ENCODE results near the gene DNMT3A. TPM values are rescaled to one million over a fixed set of nuclear protein-coding genes. Genes with fewer than 3 reads are reported as not detected.

DNMT3A gene
- total and polyA plus RNA-seq, 2 experiments from 2014 or later, result 47.2 to 80.4 TPM

DNA sequence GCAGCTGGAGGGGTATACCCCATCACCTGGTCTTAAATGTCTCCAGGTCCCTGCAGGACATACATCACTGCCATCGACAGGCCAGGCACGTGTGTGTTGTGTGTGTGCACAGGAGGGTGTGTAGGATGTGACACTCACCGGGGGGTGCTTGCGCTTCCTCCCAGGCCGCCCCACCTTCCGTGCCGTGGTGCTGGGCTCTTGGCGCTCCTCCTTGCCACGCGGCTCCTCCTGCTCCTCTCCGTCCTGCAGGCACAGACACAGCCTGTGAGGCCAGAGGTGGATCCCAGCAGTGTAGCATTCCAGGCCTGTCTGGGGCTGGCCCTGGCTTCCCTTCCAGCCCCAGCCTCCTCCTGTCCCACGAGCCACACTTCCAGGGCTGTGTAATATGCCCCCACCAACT is 41.7 kb downstream of the DNMT3A start (continued):
- TF ChIP-seq, protein P1, sequence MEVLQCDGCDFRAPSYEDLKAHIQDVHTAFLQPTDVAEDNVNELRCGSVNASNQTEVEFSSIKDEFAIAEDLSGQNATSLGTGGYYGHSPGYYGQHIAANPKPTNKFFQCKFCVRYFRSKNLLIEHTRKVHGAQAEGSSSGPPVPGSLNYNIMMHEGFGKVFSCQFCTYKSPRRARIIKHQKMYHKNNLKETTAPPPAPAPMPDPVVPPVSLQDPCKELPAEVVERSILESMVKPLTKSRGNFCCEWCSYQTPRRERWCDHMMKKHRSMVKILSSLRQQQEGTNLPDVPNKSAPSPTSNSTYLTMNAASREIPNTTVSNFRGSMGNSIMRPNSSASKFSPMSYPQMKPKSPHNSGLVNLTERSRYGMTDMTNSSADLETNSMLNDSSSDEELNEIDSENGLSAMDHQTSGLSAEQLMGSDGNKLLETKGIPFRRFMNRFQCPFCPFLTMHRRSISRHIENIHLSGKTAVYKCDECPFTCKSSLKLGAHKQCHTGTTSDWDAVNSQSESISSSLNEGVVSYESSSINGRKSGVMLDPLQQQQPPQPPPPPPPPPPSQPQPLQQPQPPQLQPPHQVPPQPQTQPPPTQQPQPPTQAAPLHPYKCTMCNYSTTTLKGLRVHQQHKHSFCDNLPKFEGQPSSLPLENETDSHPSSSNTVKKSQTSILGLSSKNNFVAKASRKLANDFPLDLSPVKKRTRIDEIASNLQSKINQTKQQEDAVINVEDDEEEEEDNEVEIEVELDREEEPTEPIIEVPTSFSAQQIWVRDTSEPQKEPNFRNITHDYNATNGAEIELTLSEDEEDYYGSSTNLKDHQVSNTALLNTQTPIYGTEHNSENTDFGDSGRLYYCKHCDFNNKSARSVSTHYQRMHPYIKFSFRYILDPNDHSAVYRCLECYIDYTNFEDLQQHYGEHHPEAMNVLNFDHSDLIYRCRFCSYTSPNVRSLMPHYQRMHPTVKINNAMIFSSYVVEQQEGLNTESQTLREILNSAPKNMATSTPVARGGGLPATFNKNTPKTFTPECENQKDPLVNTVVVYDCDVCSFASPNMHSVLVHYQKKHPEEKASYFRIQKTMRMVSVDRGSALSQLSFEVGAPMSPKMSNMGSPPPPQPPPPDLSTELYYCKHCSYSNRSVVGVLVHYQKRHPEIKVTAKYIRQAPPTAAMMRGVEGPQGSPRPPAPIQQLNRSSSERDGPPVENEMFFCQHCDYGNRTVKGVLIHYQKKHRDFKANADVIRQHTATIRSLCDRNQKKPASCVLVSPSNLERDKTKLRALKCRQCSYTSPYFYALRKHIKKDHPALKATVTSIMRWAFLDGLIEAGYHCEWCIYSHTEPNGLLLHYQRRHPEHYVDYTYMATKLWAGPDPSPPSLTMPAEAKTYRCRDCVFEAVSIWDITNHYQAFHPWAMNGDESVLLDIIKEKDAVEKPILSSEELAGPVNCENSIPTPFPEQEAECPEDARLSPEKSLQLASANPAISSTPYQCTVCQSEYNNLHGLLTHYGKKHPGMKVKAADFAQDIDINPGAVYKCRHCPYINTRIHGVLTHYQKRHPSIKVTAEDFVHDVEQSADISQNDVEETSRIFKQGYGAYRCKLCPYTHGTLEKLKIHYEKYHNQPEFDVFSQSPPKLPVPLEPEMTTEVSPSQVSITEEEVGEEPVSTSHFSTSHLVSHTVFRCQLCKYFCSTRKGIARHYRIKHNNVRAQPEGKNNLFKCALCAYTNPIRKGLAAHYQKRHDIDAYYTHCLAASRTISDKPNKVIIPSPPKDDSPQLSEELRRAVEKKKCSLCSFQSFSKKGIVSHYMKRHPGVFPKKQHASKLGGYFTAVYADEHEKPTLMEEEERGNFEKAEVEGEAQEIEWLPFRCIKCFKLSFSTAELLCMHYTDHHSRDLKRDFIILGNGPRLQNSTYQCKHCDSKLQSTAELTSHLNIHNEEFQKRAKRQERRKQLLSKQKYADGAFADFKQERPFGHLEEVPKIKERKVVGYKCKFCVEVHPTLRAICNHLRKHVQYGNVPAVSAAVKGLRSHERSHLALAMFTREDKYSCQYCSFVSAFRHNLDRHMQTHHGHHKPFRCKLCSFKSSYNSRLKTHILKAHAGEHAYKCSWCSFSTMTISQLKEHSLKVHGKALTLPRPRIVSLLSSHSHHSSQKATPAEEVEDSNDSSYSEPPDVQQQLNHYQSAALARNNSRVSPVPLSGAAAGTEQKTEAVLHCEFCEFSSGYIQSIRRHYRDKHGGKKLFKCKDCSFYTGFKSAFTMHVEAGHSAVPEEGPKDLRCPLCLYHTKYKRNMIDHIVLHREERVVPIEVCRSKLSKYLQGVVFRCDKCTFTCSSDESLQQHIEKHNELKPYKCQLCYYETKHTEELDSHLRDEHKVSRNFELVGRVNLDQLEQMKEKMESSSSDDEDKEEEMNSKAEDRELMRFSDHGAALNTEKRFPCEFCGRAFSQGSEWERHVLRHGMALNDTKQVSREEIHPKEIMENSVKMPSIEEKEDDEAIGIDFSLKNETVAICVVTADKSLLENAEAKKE (CRISPR knock-in tag; IDR thresholded peaks at IDR 0.05), result no peak

DNA sequence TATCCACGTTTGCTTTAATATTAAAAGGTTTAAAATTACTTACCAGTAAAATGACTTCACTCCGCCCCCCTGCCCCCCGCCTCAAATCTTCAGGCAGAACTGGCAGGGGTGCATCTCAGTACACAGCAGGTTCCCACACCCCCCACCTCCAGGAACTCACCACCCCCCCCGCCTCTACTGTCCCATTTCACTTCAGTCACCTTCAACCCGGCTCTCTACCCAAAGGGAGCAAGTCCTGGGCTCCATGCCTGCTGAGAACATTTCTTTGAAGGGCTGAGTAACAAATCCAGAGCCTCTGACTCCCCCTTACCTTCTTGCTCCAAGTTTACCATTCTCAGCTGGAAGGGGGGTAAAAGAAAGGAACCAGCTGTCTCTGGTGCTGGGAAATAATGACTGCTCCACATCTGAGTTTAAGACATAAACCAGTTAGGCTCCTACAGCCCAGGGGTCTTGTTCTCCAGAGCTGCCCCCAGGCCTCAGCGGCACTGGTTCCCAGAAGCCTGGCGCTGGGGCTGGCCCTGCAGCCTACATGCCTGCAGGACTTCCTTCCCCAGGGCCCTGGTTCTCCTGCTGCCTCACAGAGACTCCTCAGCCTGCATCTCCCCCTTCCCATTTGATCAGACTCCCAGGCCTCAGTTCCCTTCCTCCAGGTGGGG is 42.8 kb downstream of the DNMT3A start:
- H3K4me3 Mint-ChIP-seq, result no peak overlapping the region
- no peak overlapping the region for H3K27ac ChIP-seq (ENCODE audit: low read depth)
- no peaks in the 10 kb centered on the region for H4K20me1 ChIP-seq (replicated peaks; ENCODE audit: insufficient read depth)
- no peaks in the 10 kb centered on the region for H3K27me3 ChIP-seq (ENCODE audit: insufficient read depth)
- H3K4me2 ChIP-seq, result no peak overlapping the region
- H3K9me2 ChIP-seq (ENCODE audit: insufficient read depth), result no peaks in the 10 kb centered on the region
- no peak for DNase-seq (ENCODE audit: low spot score)
- H3K4me3 ChIP-seq, result no peak overlapping the region
- no peak overlapping the region for H3K27ac Mint-ChIP-seq
- H3K79me2 ChIP-seq (replicated peaks; ENCODE audit: insufficient read depth), result no peaks in the 10 kb centered on the region
- H2AFZ ChIP-seq, result no peak overlapping the region
- H3K4me1 Mint-ChIP-seq, result peaks cover 33% of the 10 kb centered on the region
- H3K36me3 Mint-ChIP-seq (ENCODE audit: low read depth), result no peaks in the 10 kb centered on the region
- 0 out of 2 replicates have a peak, but pooled peaks cover 2% of the 10 kb centered on the region for H3F3A ChIP-seq (replicated peaks; ENCODE audit: low read depth)
- peak; percentile 12 for ATAC-seq
- peaks cover 13% of the 10 kb centered on the region for H3K4me1 ChIP-seq (ENCODE audit: insufficient read depth)
- H3K36me3 ChIP-seq (ENCODE audit: insufficient read depth), result no peaks in the 10 kb centered on the region
- peaks cover 9% of the 10 kb centered on the region for H3K27me3 Mint-ChIP-seq (ENCODE audit: insufficient read depth, low read depth, poor library complexity)
- no peaks in the 10 kb centered on the region for H3K9me3 Mint-ChIP-seq
- TF ChIP-seq, protein P2, sequence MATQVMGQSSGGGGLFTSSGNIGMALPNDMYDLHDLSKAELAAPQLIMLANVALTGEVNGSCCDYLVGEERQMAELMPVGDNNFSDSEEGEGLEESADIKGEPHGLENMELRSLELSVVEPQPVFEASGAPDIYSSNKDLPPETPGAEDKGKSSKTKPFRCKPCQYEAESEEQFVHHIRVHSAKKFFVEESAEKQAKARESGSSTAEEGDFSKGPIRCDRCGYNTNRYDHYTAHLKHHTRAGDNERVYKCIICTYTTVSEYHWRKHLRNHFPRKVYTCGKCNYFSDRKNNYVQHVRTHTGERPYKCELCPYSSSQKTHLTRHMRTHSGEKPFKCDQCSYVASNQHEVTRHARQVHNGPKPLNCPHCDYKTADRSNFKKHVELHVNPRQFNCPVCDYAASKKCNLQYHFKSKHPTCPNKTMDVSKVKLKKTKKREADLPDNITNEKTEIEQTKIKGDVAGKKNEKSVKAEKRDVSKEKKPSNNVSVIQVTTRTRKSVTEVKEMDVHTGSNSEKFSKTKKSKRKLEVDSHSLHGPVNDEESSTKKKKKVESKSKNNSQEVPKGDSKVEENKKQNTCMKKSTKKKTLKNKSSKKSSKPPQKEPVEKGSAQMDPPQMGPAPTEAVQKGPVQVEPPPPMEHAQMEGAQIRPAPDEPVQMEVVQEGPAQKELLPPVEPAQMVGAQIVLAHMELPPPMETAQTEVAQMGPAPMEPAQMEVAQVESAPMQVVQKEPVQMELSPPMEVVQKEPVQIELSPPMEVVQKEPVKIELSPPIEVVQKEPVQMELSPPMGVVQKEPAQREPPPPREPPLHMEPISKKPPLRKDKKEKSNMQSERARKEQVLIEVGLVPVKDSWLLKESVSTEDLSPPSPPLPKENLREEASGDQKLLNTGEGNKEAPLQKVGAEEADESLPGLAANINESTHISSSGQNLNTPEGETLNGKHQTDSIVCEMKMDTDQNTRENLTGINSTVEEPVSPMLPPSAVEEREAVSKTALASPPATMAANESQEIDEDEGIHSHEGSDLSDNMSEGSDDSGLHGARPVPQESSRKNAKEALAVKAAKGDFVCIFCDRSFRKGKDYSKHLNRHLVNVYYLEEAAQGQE (IDR thresholded peaks at IDR 0.05; ENCODE audit: unreplicated experiment), result no peak
- no peak for TF ChIP-seq EZH2 (IDR thresholded peaks at IDR 0.05; ENCODE audit: low read depth, unreplicated experiment)
- no peak for TF ChIP-seq ZNF114 (CRISPR knock-in tag; IDR thresholded peaks at IDR 0.05)
- TF ChIP-seq JUNB (IDR thresholded peaks at IDR 0.05; ENCODE audit: unreplicated experiment), result no peak
- TF ChIP-seq, protein P1 (CRISPR knock-in tag; IDR thresholded peaks at IDR 0.05), result no peak

Measured in GM23338 (cell line).